GM18520 (cell line): Measurements from ENCODE around the gene FTCD.
"Not testable (repeated sequence)": the region's sequence is repeated elsewhere in the genome, so short reads cannot be mapped to it uniquely, and the experiment has no call there.

Source experiments
- ATAC-seq: cut with Tn5 transposase; IDR thresholded peaks from one replicate; pipeline ENCODE4 v1.9.1; 2021; ENCODE audit not compliant: unreplicated experiment

FTCD gene

GRCh38 chr21:46188226-46189212, 33.1 kb upstream of the FTCD start:
- ATAC-seq, result no peak

GRCh38 chr21:46187814-46188213, 32.4 kb upstream of the FTCD start:
- no peak for ATAC-seq

GRCh38 chr21:46187261-46187660, 31.9 kb upstream of the FTCD start:
- ATAC-seq, result no peak

GRCh38 chr21:46185716-46186115, 30.3 kb upstream of the FTCD start:
- ATAC-seq, result no peak

DNA sequence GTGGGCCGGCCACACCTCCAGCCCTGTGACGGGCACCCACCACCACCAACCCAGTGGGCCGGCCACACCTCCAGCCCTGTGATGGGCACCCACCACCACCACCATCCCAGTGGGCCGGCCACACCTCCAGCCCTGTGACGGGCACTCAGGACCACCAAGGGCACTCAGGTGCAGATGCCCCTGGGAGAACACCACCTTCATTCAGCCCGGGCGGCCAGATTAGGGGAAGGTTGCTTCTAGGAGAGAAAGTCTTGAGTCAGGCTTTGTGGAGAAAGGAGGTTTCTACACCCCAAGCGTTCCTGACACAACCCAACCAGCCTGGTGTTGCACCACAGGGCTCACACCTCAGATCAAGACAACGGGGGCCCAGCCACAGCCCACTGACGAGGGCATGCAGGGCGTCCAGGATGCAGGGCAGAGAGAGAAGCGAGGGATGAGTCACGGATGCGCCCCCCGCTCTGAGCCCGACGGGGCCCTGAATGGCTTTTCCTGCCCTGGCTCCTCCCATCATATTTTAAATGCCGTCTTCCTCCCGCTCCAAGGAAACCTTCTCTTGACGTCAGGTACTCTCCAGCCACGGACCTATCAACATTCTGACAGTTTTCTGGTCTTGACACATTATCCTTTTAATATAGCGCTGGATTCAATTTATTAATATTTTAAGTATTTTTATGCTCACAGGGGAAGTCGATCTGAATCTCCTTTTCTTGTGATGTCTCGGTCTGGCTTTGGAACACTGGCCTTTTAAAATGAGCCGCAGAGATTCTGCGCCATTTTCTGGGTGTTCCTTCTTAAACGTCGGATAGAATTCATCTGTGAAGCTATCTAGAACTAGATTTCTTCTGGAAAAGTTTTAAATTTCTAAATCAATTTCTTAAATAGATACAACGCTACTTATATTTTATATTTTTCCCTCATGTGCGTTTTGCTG, 29.5 kb upstream of the FTCD start:
- ATAC-seq, result no peak

DNA sequence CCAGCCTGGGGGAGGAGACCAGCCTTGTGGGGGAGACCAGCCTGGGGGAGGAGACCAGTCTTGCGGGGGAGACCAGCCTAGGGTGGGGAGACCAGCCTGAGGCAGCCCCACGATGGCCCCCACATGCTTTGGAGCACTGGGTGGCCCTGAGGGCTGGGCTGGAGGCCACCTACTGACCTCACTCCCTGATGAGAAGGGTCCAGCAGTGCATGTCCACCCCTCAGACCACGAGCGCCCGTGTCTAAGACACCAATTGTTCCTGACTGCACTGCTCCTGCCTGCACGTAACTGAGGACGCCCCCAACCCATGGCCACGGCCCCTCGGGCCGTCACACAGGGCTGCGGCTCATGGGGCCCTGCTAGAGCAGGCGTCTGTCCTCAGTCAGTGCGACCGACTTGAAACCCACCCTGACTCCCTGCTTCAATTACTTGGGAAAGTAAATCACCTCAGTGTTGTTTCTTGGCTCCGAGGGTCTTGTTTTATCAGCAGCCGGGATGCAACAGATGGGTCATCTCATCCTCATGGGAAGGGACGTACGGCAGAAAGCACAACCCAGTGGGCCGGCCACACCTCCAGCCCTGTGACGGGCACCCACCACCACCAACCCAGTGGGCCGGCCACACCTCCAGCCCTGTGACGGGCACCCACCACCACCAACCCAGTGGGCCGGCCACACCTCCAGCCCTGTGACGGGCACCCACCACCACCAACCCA, 28.7 kb upstream of the FTCD start, which contains the start of gene SPATC1L:
TSS of gene SPATC1L (minus strand) at position 550 of the 715 bp plus-strand sequence. CDS start 1,643 bp downstream, outside the sequence.
- ATAC-seq, result no peak

GRCh38 chr21:46183337-46183909, 28.0 kb upstream of the FTCD start:
- ATAC-seq, result not testable (repeated sequence)

DNA sequence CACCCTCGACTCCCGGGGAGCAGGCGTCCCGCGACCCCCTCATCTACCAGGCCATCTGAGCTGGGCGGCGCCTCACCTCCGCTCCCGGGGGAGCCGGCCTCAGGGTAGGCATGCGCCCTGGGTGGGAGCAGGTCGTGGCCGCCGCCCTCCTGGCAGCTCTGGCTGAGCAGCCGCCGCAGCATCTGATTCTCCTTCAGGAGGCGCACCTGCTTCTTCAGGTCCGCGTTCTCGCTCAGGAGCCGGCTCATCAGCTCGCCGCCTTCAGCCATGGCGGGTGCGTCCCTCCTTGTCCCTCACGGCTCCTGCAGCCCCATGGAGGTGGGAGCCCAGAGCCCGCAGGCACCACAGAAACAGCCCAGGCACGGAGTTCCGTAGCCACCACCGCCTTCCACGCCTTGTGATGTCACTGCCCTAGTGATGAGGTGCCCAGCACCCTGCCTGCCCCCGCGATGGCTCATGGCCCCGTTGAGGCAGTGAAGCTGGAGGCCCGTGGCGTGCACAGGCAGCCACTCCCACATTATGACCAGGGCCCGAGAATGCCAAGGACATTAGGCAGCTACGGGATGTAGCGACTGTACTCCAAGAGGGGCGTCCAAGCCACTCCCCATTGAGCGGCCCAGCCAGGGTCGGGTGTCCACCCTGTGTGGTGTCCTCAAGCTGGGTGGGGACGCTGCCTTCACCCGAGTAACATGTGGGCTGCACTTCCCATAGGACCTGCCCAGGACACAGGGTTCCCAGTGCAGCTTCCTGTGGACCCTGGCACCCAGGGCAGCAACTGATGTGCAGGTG, 27.4 kb upstream of the FTCD start:
- no peak for ATAC-seq

DNA sequence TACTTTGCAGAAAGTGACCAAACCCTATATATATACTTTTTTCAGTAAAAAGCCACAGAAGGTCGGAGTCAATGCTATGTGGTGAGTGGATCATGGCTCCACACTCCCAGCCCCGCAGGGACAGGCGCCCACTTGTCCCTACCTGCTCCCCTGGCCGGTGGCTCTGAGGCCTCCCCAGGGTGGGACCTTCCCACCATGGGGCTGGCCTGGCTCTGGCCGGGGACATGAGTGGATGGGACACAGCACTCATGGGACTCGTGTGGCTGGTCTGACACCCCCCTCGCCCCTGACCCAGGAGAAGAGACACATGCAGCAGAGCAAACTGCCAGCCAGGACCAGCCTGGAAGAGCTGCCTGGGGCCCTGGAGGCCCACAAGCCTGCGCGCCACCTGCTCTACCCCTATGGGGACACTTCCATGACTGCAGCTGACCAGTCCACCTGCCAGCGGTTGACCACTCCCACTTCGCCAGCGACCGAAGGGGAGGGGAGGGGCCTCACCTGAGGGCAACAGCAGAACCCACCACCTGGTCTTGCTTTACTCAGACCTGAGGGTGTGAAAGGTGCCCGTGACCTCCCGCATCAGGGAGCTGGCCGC, 26.7 kb upstream of the FTCD start:
- ATAC-seq, result no peak

GRCh38 chr21:46181436-46181835, 26.1 kb upstream of the FTCD start:
- ATAC-seq, result no peak

DNA sequence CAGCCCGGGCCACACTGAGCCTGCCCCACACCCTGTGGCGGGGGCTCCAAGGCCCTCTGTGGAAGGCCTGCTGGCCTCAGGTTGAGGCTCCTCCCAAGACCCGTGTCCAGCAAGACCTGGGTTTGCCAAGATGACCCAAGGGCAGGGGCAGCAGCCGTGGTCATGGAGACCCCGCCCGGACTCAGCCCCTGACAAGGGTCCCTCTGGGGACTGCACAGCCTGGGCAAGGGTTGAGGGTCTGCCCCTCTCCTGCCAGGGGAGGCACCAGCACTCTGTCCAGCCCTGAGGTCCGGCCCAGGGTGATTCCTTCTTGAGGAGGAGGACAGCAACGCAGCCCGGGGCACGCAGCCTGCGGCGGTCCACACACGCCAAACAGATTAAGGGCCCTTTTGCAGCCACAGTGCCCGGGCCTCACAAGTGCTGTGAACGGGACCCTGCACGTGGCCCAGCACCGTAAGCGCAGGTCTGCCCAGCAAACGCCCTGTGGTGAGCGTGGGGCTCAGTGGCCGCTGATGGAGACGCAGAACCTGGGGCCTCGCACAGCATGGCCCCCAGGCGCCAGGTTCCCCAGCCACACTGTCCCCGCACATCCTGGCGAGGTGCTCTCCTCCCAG, 25.5 kb upstream of the FTCD start:
- ATAC-seq, result no peak

DNA sequence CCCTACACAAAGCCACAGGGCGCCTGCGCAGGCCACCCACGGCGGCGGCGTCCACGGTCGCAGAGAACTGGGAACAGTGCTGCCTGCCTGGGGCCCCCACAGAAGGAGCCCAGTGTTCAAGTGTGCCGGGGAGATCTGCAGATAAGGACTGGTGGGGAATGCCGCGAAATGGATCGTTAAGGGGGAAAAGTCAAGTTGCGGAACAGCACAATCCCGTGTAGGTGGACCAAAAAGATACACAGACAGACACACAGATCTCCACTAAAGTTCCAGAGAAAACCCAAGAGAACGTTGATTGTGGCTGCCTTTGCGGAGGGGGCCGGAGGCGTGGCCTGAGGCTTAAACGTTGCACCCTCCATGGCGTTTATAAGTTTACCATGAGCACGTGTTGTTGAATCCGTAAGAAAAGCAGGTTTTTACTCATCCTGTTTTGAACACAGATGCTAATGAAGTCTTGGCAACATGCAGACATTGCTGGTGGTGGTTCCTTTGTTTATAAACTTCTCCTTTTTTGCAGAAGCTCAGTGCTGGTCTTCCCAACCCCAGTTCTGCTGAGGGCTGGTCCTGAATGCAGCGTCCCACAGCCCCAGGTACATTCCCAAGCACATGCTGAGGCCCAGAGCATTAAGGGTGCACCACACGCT, 24.8 kb upstream of the FTCD start:
- ATAC-seq, result no peak

GRCh38 chr21:46179708-46180078, 24.3 kb upstream of the FTCD start:
- no peak for ATAC-seq

- ATAC-seq, result no peak
Measured at GRCh38 chr21:46178961-46179360, 23.6 kb upstream of the FTCD start.

DNA sequence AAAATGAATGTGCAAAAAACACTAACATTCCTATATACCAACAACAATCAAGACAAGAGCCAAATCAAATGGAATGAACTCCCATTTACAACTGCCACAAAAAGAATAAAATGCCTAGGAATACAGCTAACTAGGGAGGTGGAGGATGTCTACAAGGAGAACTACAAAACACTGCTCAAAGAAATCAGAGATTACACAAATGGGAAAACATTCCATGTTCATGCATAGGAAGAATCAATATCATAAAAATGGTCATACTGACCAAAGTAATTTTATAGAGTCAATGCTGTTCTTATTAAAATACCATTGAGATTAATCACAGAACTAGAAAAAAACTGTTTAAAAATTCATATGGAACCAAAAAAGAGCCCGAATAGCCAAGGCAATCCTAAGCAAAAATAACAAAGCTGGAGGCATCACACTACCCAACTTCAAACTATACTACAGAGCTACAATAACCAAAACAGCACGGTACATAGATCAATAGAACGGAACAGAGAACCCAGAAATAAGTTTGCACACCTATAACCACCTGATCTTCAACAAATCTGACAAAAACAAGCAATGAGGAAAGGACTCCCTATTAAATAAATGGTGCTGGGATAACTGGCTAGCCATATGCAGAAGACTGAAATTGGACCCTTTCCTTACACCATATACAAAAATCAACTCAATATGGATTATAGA, 21.2 kb upstream of the FTCD start:
- ATAC-seq, result not testable (repeated sequence)

GRCh38 chr21:46173573-46173972, 18.2 kb upstream of the FTCD start:
- no peak for ATAC-seq

GRCh38 chr21:46172863-46173528, 17.6 kb upstream of the FTCD start:
- ATAC-seq, result no peak
